NB4 (cell line): ENCODE data around the gene WDR20.

Experiments used
- DNase-seq: peaks from one replicate; pipeline ENCODE4 v3.0.0; 2010; ENCODE audit warnings: low read depth
- H3K4me3 ChIP-seq: one replicate; pipeline ENCODE4 v1.5.1; 2011; ENCODE audit warnings: mild to moderate bottlenecking, low read depth, low read length, moderate library complexity
- CTCF ChIP-seq: IDR thresholded peaks from one replicate; pipeline ENCODE4 v1.5.1; 2012; ENCODE audit warnings: low read depth, low read length
- MAX ChIP-seq: IDR thresholded peaks from 2 replicates; pipeline ENCODE4 v1.6.1; 2011; ENCODE audit warnings: low read depth, low read length
- MYC ChIP-seq: IDR thresholded peaks from 2 replicates; pipeline ENCODE4 v1.6.1; 2011; ENCODE audit warnings: low read depth, low read length
- POLR2A ChIP-seq: IDR thresholded peaks from 2 replicates; pipeline ENCODE4 v1.6.1; 2011; ENCODE audit warnings: mild to moderate bottlenecking; ENCODE audit not compliant: insufficient read length; ENCODE audit errors: extremely low read depth

WDR20 gene

GRCh38 chr14:102189874-102190273, 50.2 kb downstream of the WDR20 start:
- no peak overlapping the region for H3K4me3 ChIP-seq
- no peak for DNase-seq
- TF ChIP-seq CTCF (no peak), MYC (no peak), MAX (no peak), POLR2A (no peak)

GRCh38 chr14:102192840-102193502, 53.3 kb downstream of the WDR20 start:
- DNase-seq: no peak
- H3K4me3 ChIP-seq: no peak overlapping the region
- TF ChIP-seq CTCF (no peak), MAX (no peak), POLR2A (no peak), MYC (no peak)

- no peak for TF ChIP-seq MAX
- TF ChIP-seq POLR2A: no peak
- TF ChIP-seq CTCF: no peak
- no peak for DNase-seq
- H3K4me3 ChIP-seq: no peak overlapping the region
These were observed 55.2 kb downstream of the WDR20 start for GRCh38 chr14:102194856-102195255.

- no peak for DNase-seq
- no peak for TF ChIP-seq MYC
- no peak overlapping the region for H3K4me3 ChIP-seq
These were observed 55.7 kb downstream of the WDR20 start for GRCh38 chr14:102195446-102195845.

- DNase-seq: no peak
- no peak for TF ChIP-seq CTCF
- no peak for TF ChIP-seq POLR2A
- TF ChIP-seq MYC: no peak
- TF ChIP-seq MAX: no peak
- no peak overlapping the region for H3K4me3 ChIP-seq
These were observed 56.6 kb downstream of the WDR20 start for GRCh38 chr14:102196039-102196901.

- no peak overlapping the region for H3K4me3 ChIP-seq
- TF ChIP-seq CTCF (no peak), POLR2A (no peak), MYC (no peak), MAX (no peak)
- DNase-seq: no peak
These were observed 57.2 kb downstream of the WDR20 start for GRCh38 chr14:102196902-102197230.
